Testis (tissue), 3 donors: ENCODE data around the gene SLC26A6. TPM values are rescaled to one million over a fixed set of nuclear protein-coding genes. Genes with fewer than 3 reads are reported as not detected.

ENCODE experiments used
- DNase-seq: peaks from one replicate; pipeline ENCODE4 v3.0.0-alpha.2; 2019
- H3K27ac ChIP-seq, 2 donors: fragments of 200-600 bp; sonication (generic); one replicate each; pipeline ENCODE4 v1.5.1; 2019
- H3K27me3 ChIP-seq: fragments of 200-600 bp; sonication (generic); one replicate; pipeline ENCODE4 v1.5.1; 2019
- H3K36me3 ChIP-seq: fragments of 200-600 bp; sonication (generic); one replicate; pipeline ENCODE4 v1.5.1; 2017; ENCODE audit warnings: low read depth; ENCODE audit errors: missing control alignments
- H3K4me1 ChIP-seq: fragments of 200-600 bp; sonication (generic); one replicate; pipeline ENCODE4 v1.5.1; 2019
- H3K4me3 ChIP-seq, 2 donors: fragments of 200-600 bp; sonication (generic); one replicate each; pipeline ENCODE4 v1.5.1; 2017 to 2019
- H3K9me3 ChIP-seq: fragments of 200-600 bp; sonication (generic); one replicate; pipeline ENCODE4 v1.5.1; 2017
- POLR2A ChIP-seq: fragments of 450-650 bp; IDR thresholded peaks from one replicate; pipeline ENCODE4 v1.6.1; 2017; ENCODE audit warnings: antibody characterized with exemption, mild to moderate bottlenecking, moderate library complexity
- WGBS, 2 donors: methylation state at CpG; one replicate each; pipeline ENCODE4 v1.1.5; 2018; 5-methylcytosine and 5-hydroxymethylcytosine counted together
- intact Hi-C: fragments of 100-400 bp; cut with DNase I; formaldehyde crosslinking; loops from one replicate; pipeline ENCODE4 v1.15.1; 2023; ENCODE audit warnings: low total_unique reads
- polyA plus RNA-seq: library from polyadenylated mRNA; stranded (reverse); fragments of 350-450 nt; fragmentation: Illumina TruSeq; extraction: RNeasy Lipid Tissue Mini Kit (QIAGEN cat#74804); gene quantifications from one replicate; pipeline ENCODE4 v1.2.3, GENCODE V29; 2014; ENCODE audit warnings: low read depth, low replicate concordance; ENCODE audit not compliant: insufficient read depth
- total RNA-seq, 2 donors: library from RNA; depleted of rRNA; stranded (reverse); fragments of >200 nt; gene quantifications; one replicate each; pipeline ENCODE4 v1.2.3, GENCODE V29; 2016
- TF ChIP-seq, protein P1 (sequence below), 3 experiments: fragments of 450-650 bp in 2 of 3; fragments of 200-600 bp in 1 of 3; sonication (generic) in 1 of 3; IDR thresholded peaks; one replicate each; pipeline ENCODE4 v1.5.1; 2016 to 2019; ENCODE audit warnings: antibody characterized with exemption in 3 of 3, mild to moderate bottlenecking in 2 of 3, moderate library complexity in 1 of 3

Gene SLC26A6
- total and polyA plus RNA-seq, 3 donors from 2014 or later, result 12.3 to 32.9 (median 24.6) TPM

DNA sequence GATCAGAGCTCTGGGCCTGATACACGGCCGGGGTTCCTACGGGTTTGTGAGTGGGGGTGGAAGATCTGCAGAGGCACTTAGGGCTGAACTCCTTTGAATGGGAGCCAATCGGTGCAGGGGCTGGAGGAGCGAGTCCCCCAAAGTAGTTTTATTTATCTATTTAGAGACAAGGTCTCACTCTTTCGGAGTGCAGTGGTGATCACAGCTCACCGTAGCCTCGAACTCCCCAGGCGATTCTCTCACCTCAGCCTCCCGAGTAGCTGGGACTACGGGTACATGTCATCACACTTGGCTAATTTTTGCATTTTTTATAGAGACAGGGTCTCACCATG, 29.0 kb upstream of the SLC26A6 start:
- Histone ChIP-seq H3K27ac (peak overlapping the region; percentile 80 to 93), H3K9me3 (no peaks in the 10 kb centered on the region), H3K27me3 (no peaks in the 10 kb centered on the region), H3K4me1 (peaks cover 11% of the 10 kb centered on the region), H3K36me3 (no peaks in the 10 kb centered on the region), H3K4me3 (peak overlapping the region; percentile 53 to 62)
- TF ChIP-seq, protein P1, sequence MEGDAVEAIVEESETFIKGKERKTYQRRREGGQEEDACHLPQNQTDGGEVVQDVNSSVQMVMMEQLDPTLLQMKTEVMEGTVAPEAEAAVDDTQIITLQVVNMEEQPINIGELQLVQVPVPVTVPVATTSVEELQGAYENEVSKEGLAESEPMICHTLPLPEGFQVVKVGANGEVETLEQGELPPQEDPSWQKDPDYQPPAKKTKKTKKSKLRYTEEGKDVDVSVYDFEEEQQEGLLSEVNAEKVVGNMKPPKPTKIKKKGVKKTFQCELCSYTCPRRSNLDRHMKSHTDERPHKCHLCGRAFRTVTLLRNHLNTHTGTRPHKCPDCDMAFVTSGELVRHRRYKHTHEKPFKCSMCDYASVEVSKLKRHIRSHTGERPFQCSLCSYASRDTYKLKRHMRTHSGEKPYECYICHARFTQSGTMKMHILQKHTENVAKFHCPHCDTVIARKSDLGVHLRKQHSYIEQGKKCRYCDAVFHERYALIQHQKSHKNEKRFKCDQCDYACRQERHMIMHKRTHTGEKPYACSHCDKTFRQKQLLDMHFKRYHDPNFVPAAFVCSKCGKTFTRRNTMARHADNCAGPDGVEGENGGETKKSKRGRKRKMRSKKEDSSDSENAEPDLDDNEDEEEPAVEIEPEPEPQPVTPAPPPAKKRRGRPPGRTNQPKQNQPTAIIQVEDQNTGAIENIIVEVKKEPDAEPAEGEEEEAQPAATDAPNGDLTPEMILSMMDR (IDR thresholded peaks at IDR 0.05), result no peak
- no peak for TF ChIP-seq POLR2A
- intact Hi-C loops, result no loop called here
- WGBS, 2 donors, result 33 to 37% methylated on average over 11 of the region's 11 CpGs
- DNase-seq, result no peak

- Histone ChIP-seq H3K36me3 (no peaks in the 10 kb centered on the region), H3K4me3 (peak overlapping the region; percentile 53 to 62), H3K4me1 (peaks cover 11% of the 10 kb centered on the region), H3K27ac (peak overlapping the region; percentile 80 to 93), H3K9me3 (no peaks in the 10 kb centered on the region), H3K27me3 (no peaks in the 10 kb centered on the region)
- no peak for TF ChIP-seq POLR2A
- TF ChIP-seq, protein P1 (IDR thresholded peaks at IDR 0.05), result peak; percentile 62 to 80 (median 66)
- 0 to 1% methylated on average over 43 to 61 of the region's 66 CpGs for whole genome bisulfite sequencing, 2 donors
- intact Hi-C loops, result no loop called here
- peak; percentile 98 for DNase-seq
Observed at GRCh38 chr3:48663489-48664312, 28.4 kb upstream of the SLC26A6 start.

DNA sequence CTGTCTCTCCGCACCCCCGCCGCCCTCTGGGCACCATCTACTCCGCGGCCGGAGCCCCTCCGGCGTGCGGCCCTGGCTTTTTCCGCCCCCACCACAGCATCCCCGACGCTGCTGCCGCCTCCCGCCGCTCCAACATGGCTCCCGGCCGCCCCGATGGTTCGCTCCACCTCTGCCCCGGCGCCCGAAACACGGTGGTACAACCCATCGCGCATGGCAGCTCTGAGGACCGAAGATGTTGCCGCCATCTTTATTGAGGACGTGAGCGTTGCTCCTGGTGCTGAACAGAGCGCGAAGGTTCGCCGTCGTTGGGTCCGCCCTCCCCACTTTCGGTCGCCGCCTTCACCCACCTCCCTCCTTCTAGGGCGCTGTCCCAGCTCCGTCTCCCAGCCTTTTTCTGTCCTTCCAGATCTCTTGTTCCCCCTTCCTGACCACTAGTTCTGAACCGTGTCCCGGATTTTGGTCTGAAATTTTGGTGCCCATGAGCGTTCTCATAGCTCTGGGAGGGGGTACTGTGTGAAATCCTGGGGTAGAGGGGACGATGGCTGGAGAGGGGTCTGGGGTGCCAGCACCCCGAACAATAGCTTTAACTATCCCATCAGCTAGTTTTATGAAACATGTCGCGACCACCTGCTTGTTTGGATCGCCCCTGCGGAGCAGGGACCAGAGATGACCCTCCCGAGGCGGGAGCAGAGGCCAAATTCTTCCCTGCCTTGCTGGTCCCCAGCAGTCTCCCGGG, 27.7 kb upstream of the SLC26A6 start, which contains the start of gene CELSR3:
TSS of gene CELSR3 (minus strand) at position 134 of the 736 bp plus-strand sequence. CDS start 252 bp downstream, outside the sequence.
- intact Hi-C loops, result no loop called here

DNA sequence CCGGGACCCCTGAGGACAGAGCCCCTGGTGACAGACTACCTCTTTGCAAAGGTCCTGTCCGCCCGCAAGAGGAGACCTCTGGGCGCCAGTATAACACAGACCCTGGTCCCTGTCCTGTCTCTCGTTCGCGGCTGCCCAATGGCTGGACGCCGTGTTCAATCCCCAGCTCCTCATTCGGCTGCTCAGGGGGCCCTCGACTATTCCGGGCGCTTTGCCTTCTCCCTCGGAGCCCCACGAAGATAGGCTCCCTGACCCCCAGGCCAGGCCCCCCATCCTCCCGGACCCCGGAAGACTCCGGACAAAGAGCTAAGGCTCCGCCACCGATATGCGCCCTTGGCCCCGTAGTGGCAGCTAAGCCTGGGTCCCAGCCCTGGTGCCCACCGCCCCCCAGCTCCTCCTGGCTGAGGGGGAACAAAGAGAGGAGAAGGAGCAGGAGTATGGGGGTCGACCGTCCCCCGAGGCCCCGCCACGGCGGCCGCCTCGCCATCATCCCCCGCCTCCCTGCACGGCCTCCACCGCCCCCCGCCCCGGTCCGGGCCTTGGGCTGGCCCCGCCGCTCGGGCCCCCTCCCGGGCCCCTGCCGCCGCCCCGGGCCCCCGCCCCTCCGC, 27.0 kb upstream of the SLC26A6 start:
- TF ChIP-seq, protein P1 (IDR thresholded peaks at IDR 0.05), result no peak
- TF ChIP-seq POLR2A, result no peak
- intact Hi-C loops, result no loop called here
- WGBS, 2 donors, result 5% methylated on average over 28 of the region's 46 CpGs; no CpG with 5 or more reads in 1 of the 2 donors
- Histone ChIP-seq H3K36me3 (no peaks in the 10 kb centered on the region), H3K4me3 (peak overlapping the region; percentile 53 to 62), H3K27me3 (no peaks in the 10 kb centered on the region), H3K4me1 (peaks cover 11% of the 10 kb centered on the region), H3K9me3 (no peaks in the 10 kb centered on the region), H3K27ac (peak overlapping the region in 1 of 2 donors; percentile 93)
- DNase-seq, result no peak

More for the DNA sequence above, 27.7 kb upstream of the SLC26A6 start, which contains the start of gene CELSR3:
- Histone ChIP-seq H3K4me1 (peaks cover 11% of the 10 kb centered on the region), H3K27me3 (no peaks in the 10 kb centered on the region), H3K4me3 (peak within 1 kb of the TSS; percentile 53 to 62), H3K27ac (peak within 1 kb of the TSS; percentile 80 to 93), H3K9me3 (no peaks in the 10 kb centered on the region), H3K36me3 (no peaks in the 10 kb centered on the region)
- peak; percentile 89 for DNase-seq
- peak; percentile 44 for TF ChIP-seq POLR2A
- TF ChIP-seq, protein P1 (IDR thresholded peaks at IDR 0.05), result no peak
- 1% methylated on average over 18 to 40 of the region's 52 CpGs for WGBS, 2 donors
